HEK293 (cell line): ENCODE measurements around the gene RIT1.

Experiments
- CTCF ChIA-PET: fragments of 350-600 bp; formaldehyde crosslinking; extraction: SDS; loops from one replicate; lab custom pipeline; 2021; ENCODE audit warnings: antibody characterized with exemption; lab: Yijun Ruan, JAX
- POLR2A ChIA-PET: fragments of 300-600 bp; formaldehyde crosslinking; extraction: SDS; loops from one replicate; lab custom pipeline; 2020; ENCODE audit warnings: antibody characterized with exemption, inconsistent platforms; lab: Yijun Ruan, JAX
- H3K27ac ChIP-seq: fragments of 200-500 bp; sonication (Bioruptor generic); 2 replicates; pipeline ENCODE4 v1.5.1; 2014; ENCODE audit warnings: low read depth, low read length, control low read depth, inconsistent platforms; ENCODE audit errors: extremely low read depth
- H3K36me3 ChIP-seq, 2 experiments: fragments of 200-500 bp in 1 of 2; sonication (Bioruptor generic) in 1 of 2; 1 replicate in 1 of 2; 2 replicates in 1 of 2; pipeline ENCODE4 v1.5.1; 2014 to 2017; ENCODE audit warnings: inconsistent platforms in 2 of 2, low read length in 2 of 2; ENCODE audit not compliant: control insufficient read depth in 2 of 2, insufficient read depth in 1 of 2
- H3K4me1 ChIP-seq: fragments of 200-500 bp; sonication (Bioruptor generic); 2 replicates; pipeline ENCODE4 v1.5.1; 2014; ENCODE audit warnings: mild to moderate bottlenecking, low read length, inconsistent platforms; ENCODE audit not compliant: control insufficient read depth, insufficient read depth
- H3K4me3 ChIP-seq: 2 replicates; pipeline ENCODE4 v1.5.1; 2011; ENCODE audit warnings: low read depth, mild to moderate bottlenecking, control low read depth, low read length, moderate library complexity
- H3K9me3 ChIP-seq: fragments of 200-500 bp; sonication (Bioruptor generic); 2 replicates; pipeline ENCODE4 v1.5.1; 2014; ENCODE audit warnings: low read depth, low read length, inconsistent platforms; ENCODE audit not compliant: control insufficient read depth, insufficient read depth
- BCL11A ChIP-seq: fragments of 450-650 bp; formaldehyde crosslinking; IDR thresholded peaks from 2 replicates; pipeline ENCODE4 v1.5.1; 2016; ENCODE audit warnings: low read depth, missing biosample characterization, missing genetic modification characterization
- IKZF3 ChIP-seq: fragments of 450-650 bp; IDR thresholded peaks from 2 replicates; pipeline ENCODE4 v1.5.0; 2018; ENCODE audit warnings: missing biosample characterization, mild to moderate bottlenecking, missing genetic modification characterization, moderate library complexity
- PRDM1 ChIP-seq: fragments of 450-650 bp; formaldehyde crosslinking; IDR thresholded peaks from 2 replicates; pipeline ENCODE4; 2016; ENCODE audit warnings: missing biosample characterization, missing genetic modification characterization
- ZNF121 ChIP-seq: fragments of 450-650 bp; formaldehyde crosslinking; IDR thresholded peaks from 2 replicates; pipeline ENCODE4 v1.5.1; 2016; ENCODE audit warnings: missing biosample characterization, missing genetic modification characterization
- ZNF18 ChIP-seq: fragments of 450-650 bp; formaldehyde crosslinking; IDR thresholded peaks from 2 replicates; pipeline ENCODE4 v1.5.1; 2016; ENCODE audit warnings: missing biosample characterization, missing genetic modification characterization
- ZNF280C ChIP-seq: fragments of 450-650 bp; formaldehyde crosslinking; IDR thresholded peaks from 2 replicates; pipeline ENCODE4 v1.5.1; 2016; ENCODE audit warnings: missing biosample characterization, missing genetic modification characterization
- ZNF362 ChIP-seq: fragments of 450-650 bp; formaldehyde crosslinking; IDR thresholded peaks from 2 replicates; pipeline ENCODE4 v1.5.1; 2016; ENCODE audit warnings: missing biosample characterization, missing genetic modification characterization
- ZNF366 ChIP-seq: fragments of 450-650 bp; formaldehyde crosslinking; conservative IDR thresholded peaks from 2 replicates; pipeline ENCODE4 v1.5.1; 2016; ENCODE audit warnings: missing biosample characterization, missing genetic modification characterization
- ZNF513 ChIP-seq: fragments of 450-650 bp; IDR thresholded peaks from 2 replicates; pipeline ENCODE4 v1.5.1; 2018; ENCODE audit warnings: missing biosample characterization, missing genetic modification characterization
- ZNF514 ChIP-seq: fragments of 450-650 bp; formaldehyde crosslinking; IDR thresholded peaks from 2 replicates; pipeline ENCODE4 v1.5.1; 2016; ENCODE audit warnings: missing biosample characterization, missing genetic modification characterization
- ZNF558 ChIP-seq: fragments of 450-650 bp; formaldehyde crosslinking; IDR thresholded peaks from 2 replicates; pipeline ENCODE4 v1.5.1; 2016; ENCODE audit warnings: missing biosample characterization, missing genetic modification characterization
- ZNF629 ChIP-seq: fragments of 450-650 bp; formaldehyde crosslinking; IDR thresholded peaks from 2 replicates; pipeline ENCODE4 v1.5.1; 2017; ENCODE audit warnings: missing biosample characterization, missing genetic modification characterization
- ZNF654 ChIP-seq: fragments of 450-650 bp; formaldehyde crosslinking; IDR thresholded peaks from 2 replicates; pipeline ENCODE4 v1.5.1; 2016; ENCODE audit warnings: low read depth, missing biosample characterization, missing genetic modification characterization
- ZNF664 ChIP-seq: fragments of 450-650 bp; formaldehyde crosslinking; IDR thresholded peaks from 2 replicates; pipeline ENCODE4 v1.5.1; 2016; ENCODE audit warnings: missing biosample characterization, missing genetic modification characterization

The RIT1 gene

GRCh38 chr1:155918660-155919059 is 7.5 kb upstream of the RIT1 start:
- POLR2A ChIA-PET = interaction anchor here (0.6 to 1.4 kb wide), 5 partner anchors 16 to 190 kb away, joined by 3 to 9 read pairs (median 7); partner anchors contain the start of gene KHDC4
- H3K36me3 ChIP-seq = peaks cover 90 to 99% of the 10 kb centered on the region in 2 experiments
- no peaks in the 10 kb centered on the region for H3K9me3 ChIP-seq

DNA sequence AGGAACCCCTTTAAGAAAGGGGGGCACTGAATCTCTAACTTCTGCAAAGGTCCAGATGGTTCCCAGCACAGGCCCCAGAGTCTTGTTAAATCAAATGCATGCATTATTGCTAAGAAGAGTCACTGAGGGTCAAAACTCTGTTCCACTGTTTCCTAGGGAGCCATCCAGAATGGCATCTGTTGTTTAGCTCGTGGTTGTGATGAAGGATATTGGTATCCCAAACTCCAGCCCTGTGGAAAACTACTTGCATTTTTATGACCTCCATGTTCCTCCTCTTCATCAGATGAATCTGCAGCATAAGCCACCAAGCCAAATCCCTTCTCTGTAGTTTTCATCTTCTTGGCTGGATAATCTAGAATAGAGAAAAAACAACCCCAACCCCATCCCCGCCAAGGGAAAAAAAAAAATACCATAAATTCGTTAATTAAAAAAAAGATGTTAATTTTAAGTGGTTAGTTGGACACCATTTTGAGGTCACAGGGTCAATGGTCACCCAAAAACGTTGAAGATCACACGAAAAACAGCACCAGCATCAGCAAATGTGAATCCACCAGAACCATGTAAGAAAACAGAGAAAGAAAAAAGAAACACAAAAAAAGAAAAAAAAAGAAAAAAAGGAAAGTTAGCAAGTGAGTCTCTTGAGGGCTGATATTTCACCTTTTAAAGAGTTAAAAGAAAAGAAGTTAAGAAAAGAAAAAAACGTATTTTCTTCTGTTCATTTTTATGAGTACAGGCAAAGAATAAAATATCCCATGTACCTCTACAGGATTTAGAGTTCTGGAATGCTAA is 3.0 kb upstream of the RIT1 start:
- ChIA-PET CTCF (interaction anchor here (0.6 kb wide), 1 partner anchor 687 kb away, joined by 3 read pairs; no protein-coding TSS in a partner anchor), POLR2A (interaction anchor here (1.0 to 2.5 kb wide), 2 partner anchors 16 to 18 kb away, joined by 3 to 9 read pairs; no protein-coding TSS in a partner anchor)
- peaks cover 75 to 86% of the 10 kb centered on the region in 2 experiments for H3K36me3 ChIP-seq

More at GRCh38 chr1:155918660-155919059, 7.5 kb upstream of the RIT1 start:
- CTCF ChIA-PET = interaction anchor here (0.5 kb wide), 1 partner anchor 154 kb away, joined by 3 read pairs; no protein-coding TSS in a partner anchor
- Histone ChIP-seq H3K27ac (no peak overlapping the region), H3K4me1 (no peaks in the 10 kb centered on the region), H3K4me3 (no peak overlapping the region)
- 0 out of 2 replicates have a peak, but pooled peaks have one; percentile 10 for TF ChIP-seq ZNF629
- no peak for TF ChIP-seq ZNF654 (tag by site-specific recombination)
- no peak for TF ChIP-seq ZNF514 (tag by site-specific recombination)
- peak; percentile 80; the same call in 1 of the 2 replicates for TF ChIP-seq ZNF362 (tag by site-specific recombination)
- peak; percentile 80 for TF ChIP-seq ZNF121
- TF ChIP-seq ZNF664 = peak; percentile 90
- TF ChIP-seq ZNF18 (tag by site-specific recombination) = no peak

More for the DNA sequence above, 3.0 kb upstream of the RIT1 start:
- TF ChIP-seq IKZF3 (tag by site-specific recombination) (peak; percentile 58; the same call in 1 of the 2 replicates), PRDM1 (peak; percentile 95), ZNF362 (tag by site-specific recombination) (peak; percentile 95), ZNF558 (tag by site-specific recombination) (peak; percentile 42; the same call in 1 of the 2 replicates), ZNF513 (tag by site-specific recombination) (peak; percentile 53), ZNF280C (tag by site-specific recombination) (no peak), ZNF366 (tag by site-specific recombination) (peak; percentile 50; the same call in 1 of the 2 replicates), ZNF514 (tag by site-specific recombination) (no peak), BCL11A (0 out of 2 replicates have a peak, but pooled peaks have one; percentile 39)
- Histone ChIP-seq H3K4me1 (no peaks in the 10 kb centered on the region), H3K27ac (no peak overlapping the region), H3K9me3 (no peaks in the 10 kb centered on the region), H3K4me3 (no peak overlapping the region)
